HUDEP-2 (cell line): Measurements from ENCODE around the gene TACR1.
"Not testable (repeated sequence)": the region's sequence is repeated elsewhere in the genome, so short reads cannot be mapped to it uniquely, and the experiment has no call there.

ENCODE experiments used
- DNase-seq, 76 experiments: peaks; one replicate each; lab custom pipeline; 2025; ENCODE audit not compliant: unreplicated experiment in 76 of 76; lab: John Stamatoyannopoulos, UW

Gene TACR1

GRCh38 chr2:75094405-75094804 is 104.9 kb downstream of the TACR1 start:
- DNase-seq, result no peak

- peak in 28 of 76 experiments; percentile 0 to 66 (median 24) for DNase-seq
These were observed 108.4 kb downstream of the TACR1 start for GRCh38 chr2:75090770-75091515.

- DNase-seq, result no peak
These were observed 109.8 kb downstream of the TACR1 start for GRCh38 chr2:75089471-75089870.

- DNase-seq, result no peak
These were observed 110.5 kb downstream of the TACR1 start for GRCh38 chr2:75088791-75089190.

- no peak for DNase-seq
These were observed 111.6 kb downstream of the TACR1 start for GRCh38 chr2:75087736-75088135.

- DNase-seq, result no peak
These were observed 119.7 kb downstream of the TACR1 start for GRCh38 chr2:75079575-75079974.

- DNase-seq, result no peak
These were observed 121.4 kb downstream of the TACR1 start for GRCh38 chr2:75077909-75078308.

GRCh38 chr2:75076088-75076487 is 123.2 kb downstream of the TACR1 start:
- no peak for DNase-seq

- DNase-seq, result no peak
These were observed 124.6 kb downstream of the TACR1 start for GRCh38 chr2:75074708-75075107.

GRCh38 chr2:75074228-75074627 is 125.1 kb downstream of the TACR1 start:
- no peak for DNase-seq

GRCh38 chr2:75071766-75072165 is 127.6 kb downstream of the TACR1 start:
- DNase-seq, result no peak

- no peak for DNase-seq
These were observed 130.8 kb downstream of the TACR1 start for GRCh38 chr2:75068546-75068945.

GRCh38 chr2:75067506-75067905 is 131.8 kb downstream of the TACR1 start:
- no peak for DNase-seq

GRCh38 chr2:75066121-75066902 is 133.0 kb downstream of the TACR1 start:
- no peak for DNase-seq

- DNase-seq, result no peak
These were observed 133.8 kb downstream of the TACR1 start for GRCh38 chr2:75065402-75066008.

- peak in 44 of 76 experiments; percentile 1 to 62 (median 20) for DNase-seq
These were observed 134.5 kb downstream of the TACR1 start for GRCh38 chr2:75064691-75065396.

GRCh38 chr2:75063906-75064305 is 135.4 kb downstream of the TACR1 start:
- DNase-seq, result no peak

- DNase-seq, result no peak
These were observed 140.9 kb downstream of the TACR1 start for GRCh38 chr2:75058427-75058826.

- DNase-seq, result not testable (repeated sequence)
These were observed 142.2 kb downstream of the TACR1 start for GRCh38 chr2:75057150-75057549.

GRCh38 chr2:75055820-75056675 is 143.3 kb downstream of the TACR1 start:
- no peak for DNase-seq
